GM21447 (cell line): Measurements from ENCODE around the gene GGA3.
A peak's percentile ranks its signal among the peaks of the same experiment; 100 is the strongest.
"Not testable (repeated sequence)": the region's sequence is repeated elsewhere in the genome, so short reads cannot be mapped to it uniquely, and the experiment has no call there.

Experiments used
- ATAC-seq: cut with Tn5 transposase; IDR thresholded peaks from one replicate; pipeline ENCODE4 v1.9.1; 2021; ENCODE audit not compliant: unreplicated experiment

The GGA3 gene

DNA sequence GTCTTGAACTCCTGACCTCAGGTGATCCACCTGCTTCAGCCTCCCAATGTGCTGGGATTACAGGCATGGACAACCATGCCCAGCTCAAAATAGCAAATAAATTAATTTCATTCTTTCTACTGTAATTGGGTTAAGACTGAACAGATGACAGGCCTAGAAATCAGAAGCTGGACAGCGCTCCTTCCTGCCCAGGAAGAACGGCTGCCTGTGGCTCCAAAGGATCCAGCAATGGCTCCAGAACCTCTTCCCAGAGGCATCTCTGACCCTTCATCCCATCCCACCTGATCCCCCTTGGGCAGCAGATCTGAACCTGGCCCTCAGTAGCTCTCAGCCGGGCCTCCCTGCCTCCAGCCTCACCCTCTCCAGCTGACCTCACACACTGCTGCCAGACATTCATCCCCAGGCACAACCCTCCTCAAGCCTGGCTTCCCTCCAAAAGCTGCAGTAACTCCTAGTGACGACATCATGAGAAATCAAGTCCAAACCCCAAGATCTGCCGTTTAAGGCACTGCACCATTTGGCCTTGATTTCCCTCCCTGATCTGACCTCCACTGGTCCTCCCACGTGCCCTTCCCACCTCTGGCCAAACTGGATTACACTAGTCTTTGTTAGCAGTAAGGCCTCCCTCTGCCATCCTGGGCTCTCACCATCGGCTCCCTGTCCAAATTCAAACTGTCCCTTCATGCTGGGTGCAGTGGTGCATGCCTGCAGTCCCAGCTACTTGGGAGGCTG is 12.7 kb upstream of the GGA3 start:
- ATAC-seq: no peak

DNA sequence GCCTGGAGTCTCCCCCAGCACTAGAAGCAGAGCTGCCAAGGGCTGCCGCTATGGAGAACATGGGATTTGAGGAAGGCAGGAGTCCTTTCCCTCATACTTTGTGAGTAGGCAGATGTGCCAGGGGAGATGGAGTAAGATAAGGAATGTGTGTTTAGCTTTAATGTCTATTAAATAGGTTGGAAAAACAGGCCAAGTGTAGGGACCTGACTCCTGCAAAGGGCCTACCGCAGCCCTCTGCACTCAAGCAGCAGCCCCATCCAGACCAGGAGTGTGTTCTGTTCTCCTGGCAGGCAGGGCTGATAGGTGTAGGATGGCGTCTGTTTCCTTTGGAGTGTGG is 11.4 kb upstream of the GGA3 start:
- ATAC-seq: no peak

GRCh38 chr17:75271955-75272847 is 10.8 kb upstream of the GGA3 start:
- ATAC-seq: no peak

DNA sequence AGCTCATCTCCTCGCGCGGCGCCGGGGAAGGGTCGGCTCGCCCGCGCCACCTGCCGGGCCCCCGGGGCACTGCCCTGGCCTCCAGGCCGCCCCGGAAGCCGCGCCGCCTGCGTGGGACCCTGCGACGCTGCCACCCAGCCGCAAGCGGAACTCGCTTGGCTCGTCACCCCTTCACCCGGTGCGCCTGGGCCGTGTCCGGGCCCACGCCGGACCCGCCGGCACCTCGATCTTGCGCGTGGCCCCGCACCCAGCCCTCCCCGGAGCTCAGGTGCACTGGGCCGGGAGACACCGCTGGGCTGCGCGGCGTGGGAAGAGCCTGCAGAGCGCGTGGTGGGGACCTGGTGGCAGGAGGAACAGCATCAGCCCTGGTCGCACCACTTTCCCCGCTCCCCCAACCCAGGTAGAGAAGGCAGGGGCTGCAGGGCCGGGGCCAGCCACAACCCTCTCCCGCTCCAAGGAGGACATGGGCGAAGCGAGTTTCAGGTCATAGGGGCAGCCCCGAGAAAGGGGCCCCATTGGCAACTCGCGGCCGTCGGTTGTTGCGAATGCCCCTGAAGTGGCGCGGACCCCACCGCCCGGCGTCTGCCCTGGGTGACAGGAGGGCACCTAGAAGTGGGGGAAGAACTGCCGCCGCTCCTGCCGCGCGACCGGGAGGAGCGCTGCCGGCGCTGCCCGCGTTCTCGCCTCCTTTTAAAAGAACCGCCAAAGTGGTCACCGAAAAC is 10.0 kb upstream of the GGA3 start:
- peak; percentile 55 for ATAC-seq

DNA sequence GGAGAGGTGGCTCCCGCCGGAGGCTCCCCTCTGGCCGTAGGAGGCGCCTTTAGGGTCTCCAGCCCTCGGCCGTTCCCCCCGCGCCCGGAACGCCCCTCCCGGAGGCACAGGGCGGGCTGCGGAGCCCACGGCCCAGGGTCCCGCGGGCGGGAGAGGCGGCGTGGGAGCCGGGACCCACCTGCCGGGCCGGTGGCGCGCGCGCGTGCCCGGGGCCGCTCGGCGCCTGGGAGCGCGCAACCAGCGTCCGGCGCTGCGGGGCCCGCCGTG is 9.5 kb upstream of the GGA3 start, which contains the start of gene MIF4GD:
Gene MIF4GD, minus strand, starts transcription at position 266 of the 267 bp plus-strand sequence. CDS start 1,036 bp downstream, outside the sequence.
- ATAC-seq: no peak

- ATAC-seq: peak; percentile 43
Measured at GRCh38 chr17:75270218-75270965, 9.0 kb upstream of the GGA3 start.

GRCh38 chr17:75269844-75270217 is 8.4 kb upstream of the GGA3 start:
- ATAC-seq: no peak

DNA sequence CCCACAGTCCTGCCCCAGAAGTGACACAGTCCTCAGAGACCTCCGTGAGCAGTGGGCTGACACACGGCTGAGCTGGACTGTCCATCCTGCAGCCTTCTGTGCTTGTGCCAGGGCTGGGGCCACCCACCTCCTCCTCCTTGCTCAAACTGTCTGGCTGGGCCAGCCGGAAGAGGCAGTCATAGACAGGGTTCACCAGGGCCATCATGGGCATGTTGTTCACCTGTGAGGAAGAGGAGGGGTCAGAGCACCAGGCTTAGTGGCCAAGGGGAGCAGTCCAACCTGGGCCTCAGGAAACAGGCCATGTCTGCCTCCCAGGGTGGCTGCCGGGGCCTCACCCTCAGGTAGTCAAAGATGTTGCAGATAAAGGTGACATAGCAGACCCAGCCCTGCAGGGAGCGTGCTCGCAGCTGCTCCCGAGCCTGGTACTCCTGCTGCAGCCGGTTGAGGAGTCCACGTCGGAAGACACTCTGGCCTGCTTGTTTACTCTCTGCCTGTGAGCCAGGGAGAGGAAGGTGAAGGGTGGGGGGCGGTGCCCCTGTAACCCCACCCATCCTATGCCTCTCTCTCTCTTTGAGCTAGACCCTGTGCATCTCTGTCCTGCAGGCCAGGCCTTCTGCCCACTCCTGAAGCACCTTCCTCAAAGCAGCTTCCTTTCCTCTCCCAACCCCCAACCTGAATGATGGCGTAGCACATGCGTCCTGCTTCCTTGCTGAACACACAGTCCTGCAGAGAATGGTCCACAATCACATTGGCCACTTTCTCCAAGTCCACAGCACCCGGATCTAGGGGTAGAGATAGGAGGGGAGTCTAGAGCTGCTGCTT is 6.2 kb upstream of the GGA3 start:
- no peak for ATAC-seq

GRCh38 chr17:75267153-75267410 is 5.7 kb upstream of the GGA3 start:
- no peak for ATAC-seq

DNA sequence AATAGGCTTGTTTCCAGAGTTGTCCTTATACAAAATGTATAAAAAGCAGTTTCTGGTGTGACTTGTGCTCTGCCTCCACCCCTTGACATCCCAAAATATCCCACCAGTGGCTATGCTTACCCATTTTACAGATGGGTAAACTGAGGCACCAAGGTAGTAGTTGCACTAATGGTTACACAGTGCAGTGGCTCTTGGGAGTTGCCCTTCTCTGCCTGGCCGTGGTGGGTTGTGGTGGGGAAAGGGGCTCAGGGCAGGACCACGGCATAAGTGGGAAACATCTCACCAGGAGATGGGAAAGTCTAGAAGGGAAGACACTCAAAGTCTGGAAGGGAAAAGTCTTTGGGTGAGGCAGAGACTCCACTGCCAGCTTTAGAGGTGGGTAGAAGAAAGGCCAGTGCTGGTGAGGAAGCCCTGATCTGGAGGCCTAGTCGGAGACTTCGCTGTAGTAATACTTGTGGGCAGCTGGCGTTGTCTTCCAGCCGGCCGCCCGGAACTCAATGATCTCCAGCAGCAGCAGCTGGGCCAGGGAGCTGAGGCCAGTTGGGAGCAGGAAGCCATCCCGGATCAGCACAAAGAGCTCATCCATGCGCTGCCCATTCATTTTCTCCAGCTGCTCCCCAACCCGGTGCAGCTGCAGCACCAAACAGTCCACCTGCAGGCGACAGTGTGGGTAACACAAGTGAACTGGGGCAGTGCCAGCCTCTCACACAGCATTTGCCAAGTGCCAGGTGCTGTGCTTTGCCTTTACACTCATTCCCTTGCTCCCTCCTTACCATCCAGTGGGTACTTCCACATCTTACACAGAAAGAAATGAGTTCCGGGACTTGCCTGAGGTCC is 5.1 kb upstream of the GGA3 start:
- no peak for ATAC-seq

DNA sequence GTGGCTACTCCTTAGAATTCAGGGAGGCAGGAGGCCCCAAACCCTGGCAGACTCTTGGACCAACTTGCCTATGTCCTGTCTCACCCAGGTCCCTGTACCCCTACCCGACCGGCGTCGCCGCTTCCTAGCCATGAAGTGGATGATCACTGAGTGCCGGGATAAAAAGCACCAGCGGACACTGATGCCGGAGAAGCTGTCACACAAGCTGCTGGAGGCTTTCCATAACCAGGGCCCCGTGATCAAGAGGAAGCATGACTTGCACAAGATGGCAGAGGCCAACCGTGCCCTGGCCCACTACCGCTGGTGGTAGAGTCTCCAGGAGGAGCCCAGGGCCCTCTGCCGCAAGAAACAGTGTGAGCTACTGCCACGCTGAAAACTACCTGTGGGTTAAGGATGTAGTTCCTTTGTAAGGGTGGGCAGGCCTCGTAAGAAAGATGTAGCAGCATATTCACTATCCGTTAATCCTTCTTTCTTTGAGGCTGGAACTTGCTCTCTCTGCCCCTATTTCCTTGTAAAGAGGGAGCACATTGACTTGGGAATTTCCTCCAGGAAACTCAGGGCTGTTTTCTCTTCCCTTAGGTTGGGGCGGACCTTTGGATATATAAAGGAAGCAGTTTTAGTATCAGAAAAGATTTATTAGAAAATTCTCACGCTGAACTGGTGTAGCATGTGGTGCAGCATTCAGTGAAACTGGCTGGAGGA is 4.4 kb upstream of the GGA3 start:
- no peak for ATAC-seq

- ATAC-seq: no peak
Measured at GRCh38 chr17:75263055-75263454, 1.6 kb upstream of the GGA3 start.

DNA sequence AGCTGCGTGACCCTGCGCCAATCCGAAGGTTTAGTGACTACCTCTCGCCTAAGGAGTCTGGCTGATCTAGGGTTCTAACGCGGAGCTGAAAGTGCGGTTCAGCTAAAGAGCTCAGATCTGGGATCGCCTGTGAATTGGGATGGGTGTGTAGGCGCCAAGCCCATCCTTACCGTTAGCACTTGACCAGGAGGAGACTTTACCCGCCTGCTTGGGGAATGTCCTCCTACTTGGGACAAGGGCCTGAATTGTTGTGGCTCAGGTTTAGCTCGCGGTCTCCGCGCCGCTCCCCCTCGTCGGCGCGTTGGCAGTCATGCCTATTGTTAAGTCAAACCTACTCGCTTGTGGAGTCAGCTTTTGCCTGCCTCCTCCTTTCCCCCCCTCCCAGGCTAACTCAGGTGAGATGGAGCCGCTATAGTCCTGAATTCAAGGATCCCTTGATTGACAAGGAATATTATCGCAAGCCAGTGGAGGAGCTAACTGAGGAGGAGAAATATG is 753 bp upstream of the GGA3 start:
- ATAC-seq: no peak

GRCh38 chr17:75260641-75261335 is 618 bp downstream of the GGA3 start:
- peak; percentile 33 for ATAC-seq

- not testable (repeated sequence) for ATAC-seq
Measured at GRCh38 chr17:75257228-75257627, 4.2 kb downstream of the GGA3 start.

- not testable (repeated sequence) for ATAC-seq
Measured at GRCh38 chr17:75255954-75256698, 5.3 kb downstream of the GGA3 start.

GRCh38 chr17:75252039-75252816 is 9.2 kb downstream of the GGA3 start:
- ATAC-seq: no peak
